A673 (cell line): ENCODE data around the gene LRGUK. TPM values are rescaled to one million over a fixed set of nuclear protein-coding genes. Genes with fewer than 3 reads are reported as not detected.

Experiments used
- BruUV-seq: library from RNA; stranded (reverse); fragments of 400-500 nt; replicated peaks from 2 replicates; lab custom pipeline; 2021; lab: Mats Ljungman, UMichigan
- CTCF ChIA-PET: fragments of 300-600 bp; sonication (Branson Sonifier 250); formaldehyde crosslinking; loops from one replicate; lab custom pipeline; 2022; ENCODE audit warnings: antibody characterized with exemption; lab: Charles Lee
- POLR2A ChIA-PET: fragments of 300-600 bp; sonication (Branson Sonifier 250); formaldehyde crosslinking; loops from one replicate; lab custom pipeline; 2022; ENCODE audit warnings: antibody characterized with exemption; ENCODE audit not compliant: low non-redundant PET; lab: Charles Lee
- DNase-seq: peaks from one replicate; pipeline ENCODE4 v3.0.0-alpha.2; 2015; ENCODE audit warnings: low spot score
- H3K27ac ChIP-seq: fragments of 200-600 bp; sonication (generic); 2 replicates; pipeline ENCODE4 v1.5.1; 2016; ENCODE audit warnings: mixed run types, low read depth, mild to moderate bottlenecking, mixed read lengths, antibody characterized with exemption, low read length; ENCODE audit not compliant: poor library complexity, severe bottlenecking
- H3K27me3 ChIP-seq: fragments of 200-600 bp; sonication (generic); replicated peaks from 2 replicates; pipeline ENCODE4 v1.6.1; 2017; ENCODE audit warnings: mixed run types, low read depth, mild to moderate bottlenecking, mixed read lengths, antibody characterized with exemption, low read length; ENCODE audit not compliant: insufficient read depth, poor library complexity
- H3K36me3 ChIP-seq: fragments of 200-600 bp; sonication (generic); 2 replicates; pipeline ENCODE4 v1.6.1; 2016; ENCODE audit warnings: mixed run types, mild to moderate bottlenecking, mixed read lengths, antibody characterized with exemption, low read length; ENCODE audit not compliant: insufficient read depth, poor library complexity, severe bottlenecking
- H3K4me1 ChIP-seq: fragments of 200-600 bp; sonication (generic); 2 replicates; pipeline ENCODE4 v1.6.1; 2017; ENCODE audit warnings: mixed run types, mild to moderate bottlenecking, mixed read lengths, antibody characterized with exemption, low read length; ENCODE audit not compliant: insufficient read depth, poor library complexity, severe bottlenecking
- H3K4me3 ChIP-seq: fragments of 200-600 bp; sonication (generic); 2 replicates; pipeline ENCODE4 v1.5.1; 2016; ENCODE audit warnings: low read depth, mixed run types, mild to moderate bottlenecking, mixed read lengths, low read length; ENCODE audit not compliant: poor library complexity, severe bottlenecking
- H3K9me3 ChIP-seq: fragments of 200-600 bp; sonication (generic); 2 replicates; pipeline ENCODE4 v1.6.1; 2016; ENCODE audit warnings: mixed run types, low read depth, mild to moderate bottlenecking, mixed read lengths, antibody characterized with exemption, low read length; ENCODE audit not compliant: poor library complexity, severe bottlenecking
- EZH2 ChIP-seq: fragments of 200-600 bp; sonication (generic); IDR thresholded peaks from 2 replicates; pipeline ENCODE4 v1.6.1; 2017; ENCODE audit warnings: borderline replicate concordance, low read depth, mild to moderate bottlenecking, mixed read lengths, antibody characterized with exemption, low read length; ENCODE audit not compliant: poor library complexity, severe bottlenecking
- intact Hi-C: fragments of 100-400 bp; cut with micrococcal nuclease; formaldehyde crosslinking; loops from one replicate; pipeline ENCODE4 v1.10.0; 2022; ENCODE audit not compliant: unreplicated experiment
- total RNA-seq: library from RNA; stranded (reverse); gene quantifications from 2 replicates; pipeline ENCODE4 v1.2.3, GENCODE V29; 2021
- TF ChIP-seq, protein P1 (sequence below): fragments of 300-800, 200-600 bp; sonication (generic); conservative IDR thresholded peaks from 2 replicates; pipeline ENCODE4 v1.5.1; 2017; ENCODE audit warnings: low read depth, mild to moderate bottlenecking, antibody characterized with exemption, low read length, moderate library complexity, mixed read lengths

The LRGUK gene
- total RNA-seq, 1 experiment from 2014 or later: 0.54 TPM

DNA sequence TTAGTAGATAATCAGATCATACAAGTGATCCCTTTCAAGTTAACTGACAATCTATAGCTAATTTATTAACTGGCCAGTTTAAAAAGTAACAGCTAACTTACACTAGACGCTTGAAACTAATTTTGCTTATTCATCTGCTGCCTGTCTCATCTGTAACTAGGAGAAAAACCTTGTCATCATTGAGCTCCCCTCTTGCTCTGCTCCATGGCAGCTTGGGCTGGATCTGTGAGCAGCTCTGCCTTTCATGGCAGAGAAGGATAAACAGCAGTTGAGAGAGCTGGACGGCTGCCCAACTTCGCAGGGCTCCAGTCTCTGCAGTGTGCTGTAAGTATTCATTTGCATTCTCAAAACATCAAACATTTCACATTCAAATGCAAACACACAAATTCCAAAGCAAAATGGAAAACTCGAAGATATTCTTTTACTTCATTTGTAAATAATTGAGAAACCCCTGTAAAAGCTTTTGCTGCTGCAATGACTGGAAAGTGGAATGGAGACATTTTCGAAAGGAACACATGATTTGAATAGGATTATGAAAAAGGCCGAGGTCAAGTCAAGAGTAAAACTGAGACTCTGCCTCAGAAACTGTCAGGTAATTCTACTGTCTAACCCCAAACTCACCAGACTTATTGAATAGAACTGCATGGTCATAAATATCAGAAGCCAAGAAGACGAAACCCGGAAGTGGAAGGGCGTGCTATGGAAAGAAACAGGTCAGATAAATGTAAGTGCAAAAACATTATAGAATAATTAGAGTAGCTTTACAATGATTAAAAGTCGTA is 172.0 kb downstream of the LRGUK start:
- TF ChIP-seq, protein P1, sequence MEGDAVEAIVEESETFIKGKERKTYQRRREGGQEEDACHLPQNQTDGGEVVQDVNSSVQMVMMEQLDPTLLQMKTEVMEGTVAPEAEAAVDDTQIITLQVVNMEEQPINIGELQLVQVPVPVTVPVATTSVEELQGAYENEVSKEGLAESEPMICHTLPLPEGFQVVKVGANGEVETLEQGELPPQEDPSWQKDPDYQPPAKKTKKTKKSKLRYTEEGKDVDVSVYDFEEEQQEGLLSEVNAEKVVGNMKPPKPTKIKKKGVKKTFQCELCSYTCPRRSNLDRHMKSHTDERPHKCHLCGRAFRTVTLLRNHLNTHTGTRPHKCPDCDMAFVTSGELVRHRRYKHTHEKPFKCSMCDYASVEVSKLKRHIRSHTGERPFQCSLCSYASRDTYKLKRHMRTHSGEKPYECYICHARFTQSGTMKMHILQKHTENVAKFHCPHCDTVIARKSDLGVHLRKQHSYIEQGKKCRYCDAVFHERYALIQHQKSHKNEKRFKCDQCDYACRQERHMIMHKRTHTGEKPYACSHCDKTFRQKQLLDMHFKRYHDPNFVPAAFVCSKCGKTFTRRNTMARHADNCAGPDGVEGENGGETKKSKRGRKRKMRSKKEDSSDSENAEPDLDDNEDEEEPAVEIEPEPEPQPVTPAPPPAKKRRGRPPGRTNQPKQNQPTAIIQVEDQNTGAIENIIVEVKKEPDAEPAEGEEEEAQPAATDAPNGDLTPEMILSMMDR: no peak
- Histone ChIP-seq H3K36me3 (peaks cover 27% of the 10 kb centered on the region), H3K4me3 (no peak overlapping the region), H3K4me1 (no peaks in the 10 kb centered on the region), H3K27ac (no peak overlapping the region), H3K27me3 (no peaks in the 10 kb centered on the region), H3K9me3 (no peaks in the 10 kb centered on the region)
- DNase-seq: no peak
- BruUV-seq: no TSS peak
- CTCF ChIA-PET: no interaction called here
- intact Hi-C loops: no loop called here
- POLR2A ChIA-PET: no interaction called here

DNA sequence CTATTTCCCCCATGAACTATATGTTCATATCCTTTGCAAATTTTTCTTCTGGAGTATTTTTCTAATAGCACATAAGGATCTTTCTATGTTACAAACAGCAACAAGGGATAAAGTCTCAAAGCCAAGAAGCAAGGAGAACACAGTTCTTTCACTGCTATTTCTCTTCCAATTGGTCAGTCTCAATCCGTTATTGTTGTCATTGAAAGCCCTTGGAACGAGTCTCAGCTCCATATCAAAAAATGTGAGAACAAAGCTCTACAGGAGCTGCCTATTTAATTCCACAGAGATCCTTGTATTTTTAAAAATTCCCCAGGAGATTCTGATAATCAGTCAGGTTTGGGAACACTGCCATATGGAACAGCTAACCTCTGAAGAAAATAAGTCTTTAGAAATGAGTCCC is 173.8 kb downstream of the LRGUK start:
- peaks cover 30% of the 10 kb centered on the region for H3K36me3 ChIP-seq
- no peak for TF ChIP-seq EZH2
- TF ChIP-seq, protein P1: no peak
- intact Hi-C loops: no loop called here
- no peaks in the 10 kb centered on the region for H3K9me3 ChIP-seq
- POLR2A ChIA-PET: no interaction called here
- no TSS peak for BruUV-seq
- DNase-seq: no peak
- CTCF ChIA-PET: no interaction called here
- no peaks in the 10 kb centered on the region for H3K27me3 ChIP-seq
- H3K27ac ChIP-seq: no peak overlapping the region
- H3K4me1 ChIP-seq: no peaks in the 10 kb centered on the region
- H3K4me3 ChIP-seq: no peak overlapping the region

DNA sequence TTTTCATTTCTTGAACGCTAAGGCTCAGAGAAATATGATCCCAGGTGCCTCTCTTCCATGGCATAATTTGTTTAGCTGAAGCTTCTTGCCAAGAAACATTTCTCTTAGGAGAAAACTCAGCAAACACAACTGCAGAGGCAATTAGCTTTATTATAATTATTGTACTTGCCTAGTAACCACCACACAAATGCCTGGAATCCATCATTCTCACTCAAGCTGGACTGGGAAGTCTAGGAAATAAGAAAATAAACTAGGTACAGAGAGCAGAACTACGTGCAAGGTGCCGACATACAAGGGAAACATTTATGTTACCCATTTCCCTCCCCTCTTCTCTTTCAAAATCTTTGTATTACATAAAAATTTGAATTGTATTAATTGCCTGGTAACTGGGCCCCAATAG is 174.5 kb downstream of the LRGUK start:
- Histone ChIP-seq H3K9me3 (no peaks in the 10 kb centered on the region), H3K4me3 (no peak overlapping the region), H3K4me1 (no peaks in the 10 kb centered on the region), H3K27ac (no peak overlapping the region), H3K27me3 (no peaks in the 10 kb centered on the region), H3K36me3 (peaks cover 30% of the 10 kb centered on the region)
- no TSS peak for BruUV-seq
- POLR2A ChIA-PET: no interaction called here
- intact Hi-C loops: no loop called here
- TF ChIP-seq, protein P1: no peak
- no peak for TF ChIP-seq EZH2
- CTCF ChIA-PET: no interaction called here
- DNase-seq: no peak
